Measurements from ENCODE around the gene GPR75. TPM values are rescaled to one million over a fixed set of nuclear protein-coding genes. Genes with fewer than 3 reads are reported as not detected.
"Not testable (repeated sequence)": the region's sequence is repeated elsewhere in the genome, so short reads cannot be mapped to it uniquely, and the experiment has no call there.

The GPR75 gene
- total RNA-seq, 1 experiment from 2014 or later, result 11.4 TPM

DNA sequence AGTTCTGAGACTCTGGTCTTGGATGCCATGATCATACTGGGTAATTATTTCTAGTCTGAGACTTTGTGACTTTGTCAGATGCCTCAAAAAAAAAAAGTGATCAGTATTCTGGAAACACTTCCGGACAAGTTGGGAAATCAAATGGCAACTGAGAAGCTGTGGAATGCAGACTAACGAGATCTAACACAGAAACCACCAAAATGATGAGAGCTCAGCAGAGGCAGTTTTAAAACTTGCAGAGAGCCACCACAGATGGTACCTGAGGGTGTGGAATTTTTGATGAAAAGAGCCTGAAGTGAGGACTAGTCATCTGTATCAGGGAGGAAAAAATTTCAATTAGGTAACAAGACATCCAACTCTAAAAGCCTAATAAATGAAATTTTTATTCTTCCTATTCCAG is 5.5 kb upstream of the GPR75 start:
- Histone ChIP-seq H3K79me2 (ENCODE audit: low read length) (peaks cover 43% of the 10 kb centered on the region), H3K9me3 (ENCODE audit: low read length) (no peaks in the 10 kb centered on the region), H3K9ac (ENCODE audit: low read length) (no peak overlapping the region), H3K27me3 (ENCODE audit: low read length) (no peaks in the 10 kb centered on the region), H2AFZ (ENCODE audit: low read length) (no peak overlapping the region), H3K9me2 (replicated peaks; ENCODE audit: insufficient read depth, low read length) (no peaks in the 10 kb centered on the region), H3K27ac (ENCODE audit: low read length) (no peak overlapping the region), H3K4me1 (ENCODE audit: low read length) (no peaks in the 10 kb centered on the region), H3K4me3 (ENCODE audit: low read length) (no peak overlapping the region), H3K4me2 (ENCODE audit: low read depth, low read length, poor library complexity, severe bottlenecking) (no peak overlapping the region), H3K36me3 (ENCODE audit: insufficient read depth, low read length) (peaks cover 70% of the 10 kb centered on the region; the same call in 1 of the 2 replicates), H4K20me1 (ENCODE audit: insufficient read depth, low read depth, low read length) (no peaks in the 10 kb centered on the region)
- DNase-seq, result no peak

DNA sequence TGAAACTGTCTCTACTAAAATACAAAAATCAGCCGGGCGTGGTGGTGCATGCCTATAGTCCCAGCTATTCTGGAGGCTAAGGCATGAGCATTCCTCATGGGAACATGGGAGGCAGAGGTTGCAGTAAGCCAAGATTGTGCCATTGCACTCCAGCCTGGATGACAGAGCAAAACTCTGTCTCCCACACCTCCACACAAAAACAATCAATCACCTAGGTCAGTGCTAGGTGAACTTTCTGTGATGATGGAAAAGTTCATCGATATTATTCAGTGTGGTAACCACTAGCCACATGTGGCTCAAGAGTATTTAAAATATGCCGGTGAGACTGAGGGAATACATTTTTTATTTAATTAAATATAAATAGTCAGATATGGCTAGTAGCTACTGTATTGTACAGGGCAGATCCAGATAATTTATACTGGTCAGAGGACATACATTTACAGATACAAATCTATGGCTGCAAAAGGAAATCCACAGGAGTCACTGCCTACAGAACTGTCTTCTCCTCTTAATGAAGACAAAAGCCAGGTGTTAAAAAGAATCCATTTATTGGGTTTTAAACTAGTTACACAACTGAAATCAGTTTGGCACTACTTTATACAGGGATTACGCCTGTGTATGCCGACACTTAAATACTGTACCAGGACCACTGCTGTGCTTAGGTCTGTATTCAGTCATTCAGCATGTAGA is 3.9 kb upstream of the GPR75 start:
- Histone ChIP-seq H3K27me3 (ENCODE audit: low read length) (no peaks in the 10 kb centered on the region), H3K9me3 (ENCODE audit: low read length) (no peaks in the 10 kb centered on the region), H3K27ac (ENCODE audit: low read length) (no peak overlapping the region), H3K4me1 (ENCODE audit: low read length) (no peaks in the 10 kb centered on the region), H4K20me1 (ENCODE audit: insufficient read depth, low read depth, low read length) (no peaks in the 10 kb centered on the region), H2AFZ (ENCODE audit: low read length) (no peak overlapping the region), H3K4me2 (ENCODE audit: low read depth, low read length, poor library complexity, severe bottlenecking) (no peak overlapping the region), H3K9ac (ENCODE audit: low read length) (no peak overlapping the region), H3K4me3 (ENCODE audit: low read length) (no peak overlapping the region), H3K79me2 (ENCODE audit: low read length) (peaks cover 41% of the 10 kb centered on the region), H3K9me2 (replicated peaks; ENCODE audit: insufficient read depth, low read length) (no peaks in the 10 kb centered on the region), H3K36me3 (ENCODE audit: insufficient read depth, low read length) (peaks cover 56% of the 10 kb centered on the region; the same call in 1 of the 2 replicates)
- DNase-seq, result no peak

DNA sequence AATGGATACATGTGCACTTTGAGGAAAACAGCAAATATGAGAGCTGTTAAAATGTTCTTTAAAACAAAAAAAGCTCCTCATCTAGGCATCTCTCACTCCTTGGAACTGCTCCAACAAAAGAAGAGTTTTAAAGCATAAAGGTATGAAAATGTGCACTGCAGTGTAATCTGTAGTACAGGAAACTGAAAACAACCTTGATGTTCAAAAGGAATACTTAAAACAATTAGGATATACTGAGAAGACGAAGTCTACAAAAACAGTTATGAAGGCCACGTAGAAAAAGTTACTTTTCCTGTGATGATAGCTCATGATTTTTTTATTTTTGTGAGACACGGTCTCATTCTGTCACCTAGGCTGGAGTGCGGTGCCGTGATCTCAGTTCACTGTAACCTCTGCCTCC is 2.1 kb upstream of the GPR75 start:
- H3K9me2 ChIP-seq (replicated peaks; ENCODE audit: insufficient read depth, low read length), result no peaks in the 10 kb centered on the region
- no peak overlapping the region for H2AFZ ChIP-seq (ENCODE audit: low read length)
- peaks cover 48% of the 10 kb centered on the region; the same call in 1 of the 2 replicates for H3K36me3 ChIP-seq (ENCODE audit: insufficient read depth, low read length)

DNA sequence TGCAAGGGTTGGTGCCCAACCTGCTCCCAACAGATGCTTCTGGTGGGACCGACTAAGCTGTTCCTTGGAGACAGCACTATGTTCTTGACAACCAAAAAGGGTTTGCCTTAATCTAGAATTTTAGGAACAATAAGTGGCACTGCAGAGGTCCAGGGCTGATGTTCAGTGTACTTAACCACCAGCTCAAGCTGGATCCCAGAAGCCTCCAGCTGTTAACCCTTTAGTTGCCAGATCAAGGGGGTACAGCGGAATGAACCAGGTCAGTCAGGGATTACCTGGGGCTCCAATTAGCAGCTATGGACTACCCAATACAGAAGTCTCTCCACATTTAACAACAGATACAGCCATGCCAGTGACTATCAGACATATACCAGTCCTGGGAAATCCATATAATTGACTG is 3.5 kb downstream of the GPR75 start:
- DNase-seq, result no peak
- H3K9ac ChIP-seq (ENCODE audit: low read length), result no peak overlapping the region
- H3K4me3 ChIP-seq (ENCODE audit: low read length), result no peak overlapping the region
- no peak overlapping the region for H3K4me2 ChIP-seq (ENCODE audit: low read depth, low read length, poor library complexity, severe bottlenecking)
- no peak overlapping the region for H3K27ac ChIP-seq (ENCODE audit: low read length)
- H3K27me3 ChIP-seq (ENCODE audit: low read length), result no peaks in the 10 kb centered on the region
- H3K9me2 ChIP-seq (replicated peaks; ENCODE audit: insufficient read depth, low read length), result no peaks in the 10 kb centered on the region
- H4K20me1 ChIP-seq (ENCODE audit: insufficient read depth, low read depth, low read length), result no peaks in the 10 kb centered on the region
- H3K36me3 ChIP-seq (ENCODE audit: insufficient read depth, low read length), result peaks cover 32% of the 10 kb centered on the region
- H3K79me2 ChIP-seq (ENCODE audit: low read length), result peaks cover 48% of the 10 kb centered on the region
- H2AFZ ChIP-seq (ENCODE audit: low read length), result no peak overlapping the region
- H3K9me3 ChIP-seq (ENCODE audit: low read length), result no peaks in the 10 kb centered on the region
- H3K4me1 ChIP-seq (ENCODE audit: low read length), result no peaks in the 10 kb centered on the region

More for the DNA sequence above, 2.1 kb upstream of the GPR75 start:
- no peak overlapping the region for H3K4me3 ChIP-seq (ENCODE audit: low read length)
- H3K9me3 ChIP-seq (ENCODE audit: low read length), result no peaks in the 10 kb centered on the region
- H3K4me1 ChIP-seq (ENCODE audit: low read length), result no peaks in the 10 kb centered on the region
- H3K9ac ChIP-seq (ENCODE audit: low read length), result no peak overlapping the region
- H3K79me2 ChIP-seq (ENCODE audit: low read length), result peaks cover 50% of the 10 kb centered on the region
- H3K27ac ChIP-seq (ENCODE audit: low read length), result no peak overlapping the region
- DNase-seq, result no peak
- H3K4me2 ChIP-seq (ENCODE audit: low read depth, low read length, poor library complexity, severe bottlenecking), result no peak overlapping the region
- no peaks in the 10 kb centered on the region for H3K27me3 ChIP-seq (ENCODE audit: low read length)
- no peaks in the 10 kb centered on the region for H4K20me1 ChIP-seq (ENCODE audit: insufficient read depth, low read depth, low read length)

DNA sequence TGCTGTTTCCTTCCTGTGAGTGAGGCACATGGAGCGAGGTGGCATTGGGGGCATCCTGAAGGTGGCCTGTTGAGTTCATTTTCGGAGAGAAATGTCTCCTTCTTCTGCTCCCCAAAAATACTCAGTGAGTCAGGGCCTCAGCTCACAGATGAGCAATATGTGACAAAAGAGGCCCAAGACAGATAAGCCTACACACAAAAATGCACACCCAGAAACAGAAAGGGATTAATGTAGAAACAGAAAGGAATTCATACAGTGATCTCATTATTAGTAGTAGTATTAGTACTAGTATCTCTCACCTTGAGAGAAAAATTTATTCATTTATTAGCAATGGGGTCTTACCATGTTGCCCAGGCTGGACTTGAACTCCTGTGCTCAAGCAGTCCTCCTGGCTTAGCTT is 5.1 kb downstream of the GPR75 start:
- H4K20me1 ChIP-seq (ENCODE audit: insufficient read depth, low read depth, low read length), result no peaks in the 10 kb centered on the region
- peaks cover 24% of the 10 kb centered on the region for H3K36me3 ChIP-seq (ENCODE audit: insufficient read depth, low read length)
- no peaks in the 10 kb centered on the region for H3K4me1 ChIP-seq (ENCODE audit: low read length)
- H3K27ac ChIP-seq (ENCODE audit: low read length), result no peak overlapping the region
- H3K79me2 ChIP-seq (ENCODE audit: low read length), result peaks cover 44% of the 10 kb centered on the region
- H3K9ac ChIP-seq (ENCODE audit: low read length), result no peak overlapping the region
- no peaks in the 10 kb centered on the region for H3K9me3 ChIP-seq (ENCODE audit: low read length)
- no peak overlapping the region for H3K4me2 ChIP-seq (ENCODE audit: low read depth, low read length, poor library complexity, severe bottlenecking)
- no peak overlapping the region for H3K4me3 ChIP-seq (ENCODE audit: low read length)
- no peaks in the 10 kb centered on the region for H3K9me2 ChIP-seq (replicated peaks; ENCODE audit: insufficient read depth, low read length)
- H3K27me3 ChIP-seq (ENCODE audit: low read length), result no peaks in the 10 kb centered on the region
- DNase-seq, result no peak
- H2AFZ ChIP-seq (ENCODE audit: low read length), result no peak overlapping the region

DNA sequence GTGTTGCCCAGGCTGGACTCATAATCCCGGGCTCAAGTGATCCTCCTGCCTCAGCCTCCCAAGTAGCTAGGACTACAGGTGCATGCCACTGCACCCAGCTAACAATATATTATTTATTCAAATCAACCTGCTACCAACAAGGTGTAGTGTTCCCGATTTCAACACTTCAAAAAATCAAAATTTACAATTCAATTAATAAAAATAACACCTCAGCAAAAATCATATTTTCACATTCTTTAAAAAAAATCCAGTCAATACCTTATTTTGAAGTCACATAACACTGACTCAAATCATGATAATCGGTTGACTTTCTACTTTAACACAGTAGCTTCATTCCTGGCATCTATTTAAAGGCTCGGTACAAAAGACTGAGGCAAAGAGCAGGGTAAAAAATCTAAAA is 7.2 kb downstream of the GPR75 start:
- no peaks in the 10 kb centered on the region for H3K9me3 ChIP-seq (ENCODE audit: low read length)
- H3K9ac ChIP-seq (ENCODE audit: low read length), result no peak overlapping the region
- H3K4me2 ChIP-seq (ENCODE audit: low read depth, low read length, poor library complexity, severe bottlenecking), result no peak overlapping the region
- no peak overlapping the region for H3K4me3 ChIP-seq (ENCODE audit: low read length)
- peaks cover 31% of the 10 kb centered on the region for H3K79me2 ChIP-seq (ENCODE audit: low read length)
- H4K20me1 ChIP-seq (ENCODE audit: insufficient read depth, low read depth, low read length), result no peaks in the 10 kb centered on the region
- no peak for DNase-seq
- H2AFZ ChIP-seq (ENCODE audit: low read length), result no peak overlapping the region
- no peak overlapping the region for H3K27ac ChIP-seq (ENCODE audit: low read length)
- H3K36me3 ChIP-seq (ENCODE audit: insufficient read depth, low read length), result peaks cover 29% of the 10 kb centered on the region
- no peaks in the 10 kb centered on the region for H3K4me1 ChIP-seq (ENCODE audit: low read length)
- H3K27me3 ChIP-seq (ENCODE audit: low read length), result no peaks in the 10 kb centered on the region
- no peaks in the 10 kb centered on the region for H3K9me2 ChIP-seq (replicated peaks; ENCODE audit: insufficient read depth, low read length)

DNA sequence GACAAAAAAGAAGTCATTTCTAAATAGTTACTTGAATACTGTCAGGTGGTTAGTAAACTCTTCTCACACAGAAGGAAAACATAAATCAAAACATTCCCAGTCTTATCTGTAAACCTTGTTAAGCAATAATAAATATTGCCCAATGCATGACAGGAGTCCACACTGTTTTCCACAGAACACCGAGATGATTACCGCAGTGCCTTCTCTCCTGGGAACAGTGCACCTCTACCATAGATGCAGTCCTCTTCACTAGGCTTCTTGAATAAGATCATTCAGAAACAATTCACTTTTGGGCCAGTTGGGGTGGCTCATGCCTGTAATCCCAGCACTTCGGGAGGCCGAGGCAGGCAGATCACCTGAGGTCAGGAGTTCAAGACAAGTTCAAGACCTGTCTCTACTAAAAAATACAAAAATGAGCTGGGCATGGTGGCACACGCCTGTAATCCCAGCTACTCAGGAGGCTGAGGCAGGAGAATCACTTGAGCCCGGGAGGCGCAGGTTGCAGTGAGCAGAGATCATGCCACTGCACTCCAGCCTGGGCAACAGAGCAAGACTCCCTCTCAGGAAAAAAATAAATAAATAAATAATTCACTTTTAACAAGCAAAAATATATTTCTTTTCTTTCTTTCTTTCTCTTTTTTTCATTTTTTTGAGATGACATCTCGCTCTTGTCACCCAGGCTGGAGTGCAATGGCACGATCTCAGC is 8.6 kb downstream of the GPR75 start:
- not testable (repeated sequence) for H4K20me1 ChIP-seq (ENCODE audit: insufficient read depth, low read depth, low read length); H3K4me1 ChIP-seq (ENCODE audit: low read length); H3K4me2 ChIP-seq (ENCODE audit: low read depth, low read length, poor library complexity, severe bottlenecking); H3K4me3 ChIP-seq (ENCODE audit: low read length); H3K9ac ChIP-seq (ENCODE audit: low read length); H3K9me2 ChIP-seq (replicated peaks; ENCODE audit: insufficient read depth, low read length); H3K9me3 ChIP-seq (ENCODE audit: low read length); DNase-seq; H3K27ac ChIP-seq (ENCODE audit: low read length); H3K27me3 ChIP-seq (ENCODE audit: low read length); H2AFZ ChIP-seq (ENCODE audit: low read length)
- Histone ChIP-seq H3K79me2 (ENCODE audit: low read length) (peaks cover 25% of the 10 kb centered on the region), H3K36me3 (ENCODE audit: insufficient read depth, low read length) (peaks cover 29% of the 10 kb centered on the region)

DNA sequence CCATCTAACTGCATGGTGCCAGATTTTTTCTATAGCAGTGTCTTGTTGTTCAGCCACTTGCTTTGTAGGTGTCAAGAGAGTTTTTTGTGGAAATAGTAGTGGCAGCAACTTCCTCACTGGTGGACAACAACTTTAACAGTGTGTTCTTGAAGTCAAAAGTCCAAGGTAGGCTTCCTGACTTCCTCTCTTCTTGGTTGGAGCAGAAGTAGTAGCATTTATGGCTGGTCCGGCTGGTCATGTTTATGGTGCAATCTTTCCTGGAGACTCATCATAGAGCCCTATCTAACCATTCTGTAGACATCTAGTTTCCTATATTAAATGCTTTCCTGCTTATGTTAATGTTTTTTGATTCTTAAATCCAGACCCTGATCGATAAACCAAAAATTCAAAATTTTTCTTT is 11.7 kb downstream of the GPR75 start:
- Histone ChIP-seq H3K27ac (ENCODE audit: low read length) (no peak overlapping the region), H3K4me3 (ENCODE audit: low read length) (no peak overlapping the region), H3K4me2 (ENCODE audit: low read depth, low read length, poor library complexity, severe bottlenecking) (no peak overlapping the region), H3K9ac (ENCODE audit: low read length) (no peak overlapping the region), H3K27me3 (ENCODE audit: low read length) (no peaks in the 10 kb centered on the region), H4K20me1 (ENCODE audit: insufficient read depth, low read depth, low read length) (no peaks in the 10 kb centered on the region), H3K9me3 (ENCODE audit: low read length) (no peaks in the 10 kb centered on the region), H3K9me2 (replicated peaks; ENCODE audit: insufficient read depth, low read length) (no peaks in the 10 kb centered on the region), H3K36me3 (ENCODE audit: insufficient read depth, low read length) (peaks cover 15% of the 10 kb centered on the region; the same call in 1 of the 2 replicates), H3K4me1 (ENCODE audit: low read length) (no peaks in the 10 kb centered on the region), H3K79me2 (ENCODE audit: low read length) (peaks cover 12% of the 10 kb centered on the region), H2AFZ (ENCODE audit: low read length) (no peak overlapping the region)
- no peak for DNase-seq
